ENCODE results near the gene DEFB110.

- no peak for TF ChIP-seq PPARA (CRISPR knock-in tag; IDR thresholded peaks at IDR 0.05; ENCODE audit: borderline replicate concordance)
- no peak for TF ChIP-seq CREB5 (CRISPR knock-in tag; IDR thresholded peaks at IDR 0.05; ENCODE audit: low read depth)
These were observed 34.0 kb downstream of the DEFB110 start for GRCh38 chr6:49987749-49988148.
